SK-N-MC (cell line): ENCODE data around the gene RHEBL1.

Source experiments
- EZH2 ChIP-seq: fragments of 200-600 bp; sonication (generic); IDR thresholded peaks from one replicate; pipeline ENCODE4 v1.6.1; 2017; ENCODE audit warnings: antibody characterized with exemption
- POLR2AphosphoS5 ChIP-seq: IDR thresholded peaks from 2 replicates; pipeline ENCODE4 v1.6.1; 2012; ENCODE audit warnings: mild to moderate bottlenecking, low read depth, low read length, borderline replicate concordance

DNA sequence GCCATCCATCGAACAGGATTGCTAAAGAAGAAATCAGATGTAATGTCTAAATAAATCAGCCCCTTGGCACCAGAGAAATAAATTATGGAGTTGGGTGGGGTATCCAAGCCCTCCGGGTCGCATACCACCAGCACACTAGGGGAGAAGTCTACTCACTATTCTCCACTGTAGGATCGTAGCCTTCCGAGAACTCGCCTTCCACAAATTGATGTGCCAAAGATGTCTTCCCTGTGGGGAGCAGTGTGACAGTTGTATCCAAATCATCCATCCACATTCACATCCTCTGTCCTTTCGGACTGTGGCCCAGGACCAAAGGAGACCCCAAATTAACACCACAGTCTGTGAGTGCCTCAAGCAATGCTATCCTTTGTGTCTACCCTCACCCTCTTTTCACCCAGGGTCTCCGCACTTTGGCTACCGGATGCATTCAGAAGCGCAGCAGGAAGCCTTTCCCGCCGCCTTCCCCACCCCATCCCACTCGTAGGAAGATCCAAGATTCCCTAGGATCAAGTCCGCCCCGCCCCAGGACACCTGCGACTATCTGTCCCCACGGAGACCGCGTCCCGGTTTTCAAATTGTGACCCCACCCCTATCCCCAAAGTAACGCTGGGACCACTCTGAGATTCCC lies 786 bp downstream of the RHEBL1 start:
- no peak for TF ChIP-seq EZH2
- no peak for TF ChIP-seq POLR2AphosphoS5
